Esophagus muscularis mucosa (tissue), 4 donors: ENCODE results near the gene NUP188. TPM values are rescaled to one million over a fixed set of nuclear protein-coding genes. Genes with fewer than 3 reads are reported as not detected.

Experiments used
- DNase-seq: peaks from one replicate; pipeline ENCODE4 v3.0.0-alpha.2; 2017; ENCODE audit errors: extremely low spot score
- H3K27ac ChIP-seq, 4 donors: fragments of 200-600 bp; sonication (generic); replicated peaks in 1 of 4; 1 replicate in 3 of 4; 2 replicates in 1 of 4; pipeline ENCODE4 v1.5.1; 2016 to 2019; ENCODE audit warnings: mild to moderate bottlenecking in 1 of 4
- H3K27me3 ChIP-seq, 4 donors: fragments of 200-600 bp; sonication (generic); one replicate each; pipeline versions ENCODE4 v1.5.1 to v1.6.0; 2016 to 2019
- H3K36me3 ChIP-seq, 4 donors: fragments of 200-600 bp; sonication (generic); one replicate each; pipeline ENCODE4 v1.5.1; 2016 to 2019
- H3K4me1 ChIP-seq, 4 donors: fragments of 200-600 bp; sonication (generic); one replicate each; pipeline ENCODE4 v1.5.1; 2016 to 2019
- H3K4me3 ChIP-seq, 4 donors: fragments of 200-600 bp; sonication (generic); 1 replicate in 2 of 4; 2 replicates in 2 of 4; pipeline ENCODE4 v1.5.1; 2016 to 2019; ENCODE audit warnings: mild to moderate bottlenecking in 4 of 4, moderate library complexity in 1 of 4
- H3K9me3 ChIP-seq, 4 donors: fragments of 200-600 bp; sonication (generic); 1 replicate in 3 of 4; 2 replicates in 1 of 4; pipeline ENCODE4 v1.5.1; 2016 to 2019
- EP300 ChIP-seq: sonication (generic); formaldehyde crosslinking; IDR thresholded peaks from one replicate; pipeline ENCODE4 v1.6.1; 2017; ENCODE audit warnings: antibody characterized with exemption
- POLR2A ChIP-seq: fragments of 450-650 bp; IDR thresholded peaks from one replicate; pipeline ENCODE4 v1.6.1; 2017; ENCODE audit warnings: antibody characterized with exemption, moderate library complexity, mild to moderate bottlenecking, low read depth
- POLR2AphosphoS5 ChIP-seq, 2 donors: sonication (generic); formaldehyde crosslinking; IDR thresholded peaks; one replicate each; pipeline ENCODE4 v1.6.1; 2017; ENCODE audit warnings: antibody characterized with exemption in 2 of 2
- WGBS: methylation state at CpG from one replicate; pipeline ENCODE4 v1.1.5; 2018; 5-methylcytosine and 5-hydroxymethylcytosine counted together
- intact Hi-C: fragments of 100-400 bp; cut with DNase I; formaldehyde crosslinking; loops from one replicate; pipeline ENCODE4 v1.15.1; 2023
- total RNA-seq, 4 donors: library from RNA; depleted of rRNA; stranded (reverse); fragments of >200 nt; gene quantifications; one replicate each; pipeline versions ENCODE4 v1.1.0 to v1.2.1, GENCODE V29; 2016
- TF ChIP-seq, protein P1 (sequence below), 3 experiments: fragments of 200-600 bp in 2 of 3; fragments of 450-650 bp in 1 of 3; sonication (generic) in 2 of 3; IDR thresholded peaks; one replicate each; pipeline ENCODE4 v1.5.1; 2017 to 2019; ENCODE audit warnings: antibody characterized with exemption in 3 of 3, mild to moderate bottlenecking in 2 of 3, moderate library complexity in 1 of 3

NUP188 gene
- total RNA-seq, 4 donors from 2014 or later, result 22.9 to 34.0 (median 29.4) TPM

GRCh38 chr9:129022037-129022436 lies 74.5 kb downstream of the NUP188 start:
- DNase-seq, result no peak
- TF ChIP-seq, protein P1, sequence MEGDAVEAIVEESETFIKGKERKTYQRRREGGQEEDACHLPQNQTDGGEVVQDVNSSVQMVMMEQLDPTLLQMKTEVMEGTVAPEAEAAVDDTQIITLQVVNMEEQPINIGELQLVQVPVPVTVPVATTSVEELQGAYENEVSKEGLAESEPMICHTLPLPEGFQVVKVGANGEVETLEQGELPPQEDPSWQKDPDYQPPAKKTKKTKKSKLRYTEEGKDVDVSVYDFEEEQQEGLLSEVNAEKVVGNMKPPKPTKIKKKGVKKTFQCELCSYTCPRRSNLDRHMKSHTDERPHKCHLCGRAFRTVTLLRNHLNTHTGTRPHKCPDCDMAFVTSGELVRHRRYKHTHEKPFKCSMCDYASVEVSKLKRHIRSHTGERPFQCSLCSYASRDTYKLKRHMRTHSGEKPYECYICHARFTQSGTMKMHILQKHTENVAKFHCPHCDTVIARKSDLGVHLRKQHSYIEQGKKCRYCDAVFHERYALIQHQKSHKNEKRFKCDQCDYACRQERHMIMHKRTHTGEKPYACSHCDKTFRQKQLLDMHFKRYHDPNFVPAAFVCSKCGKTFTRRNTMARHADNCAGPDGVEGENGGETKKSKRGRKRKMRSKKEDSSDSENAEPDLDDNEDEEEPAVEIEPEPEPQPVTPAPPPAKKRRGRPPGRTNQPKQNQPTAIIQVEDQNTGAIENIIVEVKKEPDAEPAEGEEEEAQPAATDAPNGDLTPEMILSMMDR (IDR thresholded peaks at IDR 0.05), result no peak
- TF ChIP-seq POLR2AphosphoS5 (IDR thresholded peaks at IDR 0.05) (no peak), POLR2A (no peak), EP300 (no peak)
- intact Hi-C loops, result no loop called here
- peaks cover 9 to 43% (median 38%) of the 10 kb centered on the region in 4 donors for H3K4me1 ChIP-seq
- 86% methylated on average over 9 of the region's 9 CpGs for WGBS
- no peak overlapping the region for H3K4me3 ChIP-seq
- peaks cover 0 to 34% (median 23%) of the 10 kb centered on the region in 4 donors for H3K36me3 ChIP-seq
- peak overlapping the region; percentile 3 to 68 (median 38) for H3K27ac ChIP-seq
- H3K27me3 ChIP-seq, result no peaks in the 10 kb centered on the region
- no peaks in the 10 kb centered on the region for H3K9me3 ChIP-seq

DNA sequence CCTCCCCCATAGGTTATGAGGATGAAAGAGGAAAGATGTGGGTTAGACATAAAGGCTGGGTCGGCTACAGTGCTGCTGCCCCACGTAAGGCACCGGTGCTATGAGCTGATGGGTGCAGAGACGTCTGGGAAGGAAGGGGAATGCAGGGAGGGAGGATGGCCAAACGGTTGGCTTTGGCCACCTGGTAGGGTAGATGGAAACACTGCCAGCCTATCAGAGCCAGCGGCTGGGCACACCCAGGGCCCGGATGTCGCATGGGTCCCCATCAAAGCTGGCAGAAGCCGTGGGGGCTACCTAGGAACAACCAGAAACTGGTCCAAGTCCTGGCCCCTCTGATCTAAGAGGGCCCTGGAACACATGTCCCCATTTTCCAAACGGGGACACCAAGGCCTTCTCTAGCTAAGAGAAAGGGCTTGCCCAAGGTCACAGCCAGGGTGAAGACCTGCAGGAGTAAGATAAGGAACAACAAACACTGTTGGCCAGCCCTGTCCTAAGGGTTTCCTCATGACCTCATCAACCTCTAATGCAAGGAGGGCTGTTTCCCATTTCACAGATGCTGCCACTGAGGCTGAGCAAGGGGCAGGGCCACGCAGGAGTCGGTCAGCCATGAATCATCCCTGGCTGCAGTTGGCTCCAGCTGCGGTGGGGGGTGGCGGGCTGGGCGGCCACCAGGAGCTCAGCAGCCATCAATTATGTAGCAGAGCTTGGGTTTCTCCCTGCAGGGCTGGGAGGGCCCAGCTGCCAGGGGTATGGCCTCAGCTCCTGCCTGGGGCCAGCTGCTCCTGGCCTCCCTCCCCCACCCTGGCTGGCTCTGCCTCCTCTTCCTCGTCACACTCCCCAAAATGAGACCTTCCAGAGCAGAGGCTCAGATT lies 75.8 kb downstream of the NUP188 start:
- intact Hi-C loops, result no loop called here
- Histone ChIP-seq H3K36me3 (peaks cover 0 to 22% (median 13%) of the 10 kb centered on the region in 4 donors), H3K27ac (peak overlapping the region; percentile 35 to 68 (median 46)), H3K4me1 (peaks cover 16 to 51% (median 46%) of the 10 kb centered on the region in 4 donors), H3K4me3 (no peak overlapping the region), H3K9me3 (no peaks in the 10 kb centered on the region), H3K27me3 (no peaks in the 10 kb centered on the region)
- peak in 1 of 2 donors; percentile 64 for TF ChIP-seq POLR2AphosphoS5 (IDR thresholded peaks at IDR 0.05)
- no peak for TF ChIP-seq POLR2A
- 62% methylated on average over 16 of the region's 16 CpGs for WGBS
- DNase-seq, result no peak

DNA sequence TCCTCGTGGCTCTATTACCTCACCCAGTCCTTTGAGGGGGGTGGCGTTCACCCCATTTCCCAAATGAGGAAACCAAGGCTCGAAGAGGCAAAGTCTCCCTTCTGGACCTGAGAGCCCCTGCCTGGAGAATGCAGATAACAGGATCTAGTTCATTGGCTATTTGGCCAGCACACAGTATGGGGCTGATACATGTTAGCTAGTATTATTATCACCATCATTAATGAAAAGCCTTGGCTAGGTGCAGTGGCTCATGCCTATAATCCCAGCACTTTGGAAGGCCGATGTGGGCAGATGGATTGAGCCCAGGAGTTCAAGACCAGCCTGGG lies 76.4 kb downstream of the NUP188 start:
- intact Hi-C loops, result no loop called here
- H3K9me3 ChIP-seq, result no peaks in the 10 kb centered on the region
- H3K4me1 ChIP-seq, result peaks cover 19 to 54% (median 50%) of the 10 kb centered on the region in 4 donors
- H3K36me3 ChIP-seq, result peaks cover 0 to 16% (median 9%) of the 10 kb centered on the region in 4 donors
- 38% methylated on average over 4 of the region's 4 CpGs for WGBS
- no peaks in the 10 kb centered on the region for H3K27me3 ChIP-seq
- DNase-seq, result no peak
- no peak overlapping the region for H3K4me3 ChIP-seq
- TF ChIP-seq POLR2A (no peak), EP300 (no peak)
- peak overlapping the region; percentile 35 to 68 (median 46) for H3K27ac ChIP-seq

DNA sequence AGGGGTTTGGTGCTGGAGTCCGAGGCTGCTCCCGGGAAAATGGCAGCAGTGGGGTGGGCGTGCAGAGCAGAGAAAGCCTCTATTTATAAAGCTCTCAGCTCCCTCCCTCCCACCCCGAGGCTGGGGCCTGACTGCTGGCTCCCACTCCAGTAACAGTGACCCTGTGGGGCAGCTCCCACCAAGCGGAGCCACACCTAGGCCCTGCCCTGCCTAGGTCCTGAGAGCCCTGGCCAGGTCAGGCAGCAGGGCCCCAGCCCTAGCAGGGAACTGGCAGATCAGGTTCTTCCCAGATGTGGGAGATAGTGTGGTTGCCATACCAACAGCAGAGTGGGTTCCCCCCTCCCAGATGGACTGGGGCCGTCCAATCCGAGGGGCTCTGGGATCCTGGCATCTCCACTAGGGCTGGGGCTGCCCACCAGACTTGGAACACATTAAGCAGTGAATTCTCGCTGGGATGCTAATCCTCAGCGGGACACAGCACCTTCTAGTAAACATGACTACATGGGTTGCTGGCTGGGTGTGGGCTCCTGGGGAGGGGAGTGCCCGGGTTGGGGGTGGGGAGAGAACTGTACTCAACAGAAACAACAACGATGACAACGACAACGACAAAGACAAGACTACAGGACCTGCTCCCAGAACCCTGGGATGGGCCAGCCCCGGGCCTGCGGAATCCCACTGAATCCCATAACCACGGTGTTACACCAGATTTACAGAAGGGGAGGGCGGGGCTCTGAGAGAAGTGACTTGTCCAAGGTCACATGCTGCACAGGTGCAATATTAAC lies 79.1 kb downstream of the NUP188 start:
- Histone ChIP-seq H3K4me3 (peak overlapping the region; percentile 80 to 95 (median 88)), H3K4me1 (peaks cover 22 to 57% (median 51%) of the 10 kb centered on the region in 4 donors)
- no peak for DNase-seq

DNA sequence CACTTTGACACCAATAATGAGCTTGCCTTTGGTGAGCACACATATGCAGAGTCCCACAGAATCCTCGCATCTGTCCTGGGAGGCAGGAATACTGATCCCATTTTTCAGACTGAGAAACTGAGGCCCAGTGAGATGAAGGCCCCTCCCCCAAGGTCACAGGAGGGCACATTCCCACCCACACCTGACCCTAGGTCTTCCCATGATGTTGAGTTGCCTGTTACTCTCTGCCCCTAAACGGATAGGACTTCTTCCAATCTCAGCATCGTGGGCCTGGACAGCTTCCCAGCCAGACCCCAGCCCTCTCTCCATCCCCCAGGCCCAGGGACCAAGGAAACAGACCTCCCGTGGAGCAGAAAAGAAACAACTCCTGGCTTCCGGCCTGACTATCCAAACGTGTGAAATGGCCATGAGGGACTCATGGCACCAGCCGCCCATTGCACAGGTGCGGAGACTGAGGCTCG lies 79.8 kb downstream of the NUP188 start:
- no peaks in the 10 kb centered on the region for H3K9me3 ChIP-seq
- H3K36me3 ChIP-seq, result no peaks in the 10 kb centered on the region
- H3K4me1 ChIP-seq, result peaks cover 22 to 52% (median 49%) of the 10 kb centered on the region in 4 donors
- H3K4me3 ChIP-seq, result peak overlapping the region; percentile 80 to 95 (median 88)
- 28% methylated on average over 9 of the region's 9 CpGs for WGBS
- DNase-seq, result no peak
- TF ChIP-seq POLR2A (no peak), EP300 (no peak)
- TF ChIP-seq, protein P1 (IDR thresholded peaks at IDR 0.05), result no peak
- H3K27me3 ChIP-seq, result no peaks in the 10 kb centered on the region
- intact Hi-C loops, result no loop called here
- peak overlapping the region; percentile 78 to 82 (median 80) for H3K27ac ChIP-seq

More for the DNA sequence above, 79.1 kb downstream of the NUP188 start:
- WGBS, result 41% methylated on average over 12 of the region's 17 CpGs
- Histone ChIP-seq H3K9me3 (no peaks in the 10 kb centered on the region), H3K27me3 (no peaks in the 10 kb centered on the region), H3K36me3 (no peaks in the 10 kb centered on the region), H3K27ac (peak overlapping the region; percentile 78 to 82 (median 80))
- intact Hi-C loops, result no loop called here
- TF ChIP-seq POLR2A (no peak), POLR2AphosphoS5 (IDR thresholded peaks at IDR 0.05) (no peak), EP300 (no peak)
- TF ChIP-seq, protein P1 (IDR thresholded peaks at IDR 0.05), result no peak
